Right cardiac atrium (tissue), 5 donors: Measurements from ENCODE around the gene FRMD3. TPM values are rescaled to one million over a fixed set of nuclear protein-coding genes. Genes with fewer than 3 reads are reported as not detected.

Experiments used
- ATAC-seq, 2 donors: fragments of 200-7000 bp; cut with Tn5 transposase; one replicate each; pipeline versions ENCODE4 v1.8.0 to v1.9.1; 2020; ENCODE audit warnings: moderate library complexity in 2 of 2, mild to moderate bottlenecking in 1 of 2
- DNase-seq, 3 donors: peaks; one replicate each; pipeline ENCODE4 v3.0.0-alpha.2; 2020
- H3K27ac ChIP-seq: one replicate; pipeline ENCODE4 v1.5.1; 2013; ENCODE audit warnings: mild to moderate bottlenecking, low read length, control low read depth, moderate library complexity
- H3K27me3 ChIP-seq: one replicate; pipeline ENCODE4 v1.6.1; 2013; ENCODE audit not compliant: control insufficient read depth, insufficient read depth
- H3K4me1 ChIP-seq: one replicate; pipeline ENCODE4 v1.6.1; 2013; ENCODE audit warnings: low read length; ENCODE audit not compliant: control insufficient read depth, insufficient read depth
- H3K4me3 ChIP-seq: one replicate; pipeline ENCODE4 v1.5.1; 2013; ENCODE audit warnings: low read length, control low read depth
- H3K9me3 ChIP-seq: one replicate; pipeline ENCODE4 v1.6.1; 2013; ENCODE audit warnings: low read length; ENCODE audit not compliant: control insufficient read depth
- WGBS: extraction: QIAGEN DNeasy Blood & Tissue Kit; methylation state at CpG from one replicate; pipeline ENCODE4 v1.1.7; 2013; 5-methylcytosine and 5-hydroxymethylcytosine counted together
- intact Hi-C, 4 donors: fragments of 100-400 bp; cut with DNase I; formaldehyde crosslinking; loops; one replicate each; pipeline versions ENCODE4 v1.11.0 to v1.14.0; 2022 to 2023
- polyA plus RNA-seq: library from polyadenylated mRNA; stranded (reverse); fragments of 200-250 nt; gene quantifications from one replicate; pipeline ENCODE4 v1.2.3, GENCODE V29; 2013
- total RNA-seq, 4 donors: library from RNA; stranded (reverse); fragmentation: NEBNext Ultra II Directional; extraction: Animal tissue kit (Norgen Biotek cat#: 25700); gene quantifications; one replicate each; pipeline ENCODE4 v1.2.1, GENCODE V29; 2021
- donor health status: healthy with polysubstance abuse.
- donor health status: DM: no; HTN: yes; CAD: no.
- donor health status: DM: no; HTN: no; CAD: no.
- donor health status: DM: no; HTN: yes; CAD: no; lungs with severe emphysema.
- donor health status: DM: yes; HTN: yes; CAD: no.

Gene FRMD3
- total and polyA plus RNA-seq, 5 donors: 34.3 to 75.1 (median 65.7) TPM

DNA sequence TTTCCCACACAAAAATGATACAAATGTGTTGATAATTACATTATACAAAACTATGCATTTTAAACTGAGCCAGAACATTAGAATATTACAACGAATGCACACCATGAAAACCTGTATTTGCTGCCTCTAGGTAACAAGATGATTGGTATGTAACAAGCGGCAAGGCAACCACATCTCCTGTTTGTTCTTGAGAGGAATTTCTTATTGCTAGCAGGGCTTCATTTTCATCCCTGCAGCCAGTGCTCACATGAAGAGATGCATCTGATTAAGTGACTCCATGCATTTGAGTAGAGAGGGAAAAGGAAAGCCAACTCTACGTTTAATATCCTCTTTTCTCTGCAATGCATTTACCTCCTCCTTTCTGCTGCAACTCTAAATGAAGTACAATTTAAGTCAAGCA is 36.6 kb downstream of the FRMD3 start:
- no peak overlapping the region for H3K4me3 ChIP-seq
- intact Hi-C loops: no loop called here
- H3K9me3 ChIP-seq: no peaks in the 10 kb centered on the region
- DNase-seq: no peak
- no peak for ATAC-seq
- H3K27ac ChIP-seq: no peak overlapping the region
- no peaks in the 10 kb centered on the region for H3K27me3 ChIP-seq
- 84% methylated on average over 3 of the region's 3 CpGs for WGBS
- no peaks in the 10 kb centered on the region for H3K4me1 ChIP-seq

DNA sequence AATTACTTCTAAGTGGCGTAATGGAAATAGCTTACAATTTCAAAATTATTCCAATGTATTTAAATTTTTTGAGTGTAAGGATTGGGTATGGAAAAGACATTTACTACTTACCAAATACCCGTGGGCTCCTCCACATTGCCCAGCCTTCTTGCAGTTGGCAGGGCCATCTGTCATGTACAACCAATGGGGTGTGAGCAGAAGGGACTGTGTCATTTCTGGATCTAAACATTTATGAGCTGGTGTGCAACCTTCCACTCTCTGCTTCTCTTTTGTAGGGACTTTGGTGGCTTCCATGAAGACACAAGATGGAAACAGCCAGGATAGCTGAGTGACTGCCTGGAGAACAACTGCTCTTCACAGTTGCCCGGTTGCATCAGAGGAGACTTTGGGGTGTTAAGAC is 40.8 kb downstream of the FRMD3 start:
- Histone ChIP-seq H3K9me3 (no peaks in the 10 kb centered on the region), H3K4me3 (no peak overlapping the region), H3K4me1 (peaks cover 3% of the 10 kb centered on the region), H3K27me3 (no peaks in the 10 kb centered on the region), H3K27ac (no peak overlapping the region)
- intact Hi-C loops: no loop called here
- no peak for DNase-seq
- 96% methylated on average over 3 of the region's 3 CpGs for WGBS
- no peak for ATAC-seq

DNA sequence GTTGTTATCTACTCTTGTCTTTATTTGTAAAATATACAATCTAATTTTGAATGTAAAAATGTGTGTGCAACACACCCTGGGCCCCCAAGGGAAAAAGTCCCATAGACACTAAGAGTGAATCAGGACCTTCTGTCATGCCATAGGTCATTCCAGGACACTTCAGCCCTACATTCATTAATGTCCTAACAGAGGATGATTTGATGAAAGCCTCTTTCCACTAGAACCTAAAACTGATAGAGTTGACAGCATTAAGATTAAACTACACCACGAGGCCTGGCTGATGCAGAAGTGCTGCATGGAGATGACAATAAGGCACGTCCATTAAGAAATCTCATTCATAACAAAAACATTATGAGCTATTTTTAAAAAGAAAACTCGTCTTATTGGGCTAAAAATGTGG is 46.2 kb downstream of the FRMD3 start:
- WGBS: 41% methylated on average over 3 of the region's 3 CpGs
- Histone ChIP-seq H3K9me3 (no peaks in the 10 kb centered on the region), H3K27ac (no peak overlapping the region), H3K27me3 (no peaks in the 10 kb centered on the region), H3K4me3 (no peak overlapping the region), H3K4me1 (peaks cover 3% of the 10 kb centered on the region)
- intact Hi-C loops: no loop called here
- no peak for DNase-seq
- no peak for ATAC-seq

DNA sequence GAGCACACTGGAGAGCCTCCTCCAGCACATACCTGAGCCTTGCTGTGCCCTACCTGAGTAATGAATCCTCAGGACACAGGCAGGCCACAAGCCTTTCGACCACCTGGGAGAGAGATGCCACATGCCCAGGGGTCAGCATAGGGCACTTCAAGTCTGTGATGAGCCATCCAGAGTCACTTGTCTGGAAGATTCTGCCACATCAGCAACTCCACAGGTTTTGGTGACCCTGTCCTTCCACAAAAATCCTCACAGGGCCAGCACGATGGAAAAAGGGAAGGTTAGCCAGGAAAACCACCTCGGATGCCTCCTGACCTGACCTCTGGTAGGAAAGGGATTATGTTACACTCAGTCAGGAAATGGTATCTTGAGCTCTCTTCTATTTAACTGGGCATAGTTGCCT is 46.8 kb downstream of the FRMD3 start:
- ATAC-seq (peak in 1 of 2 donors; percentile 13), DNase-seq (no peak)
- Histone ChIP-seq H3K27me3 (no peaks in the 10 kb centered on the region), H3K4me3 (no peak overlapping the region), H3K9me3 (no peaks in the 10 kb centered on the region), H3K27ac (no peak overlapping the region), H3K4me1 (peaks cover 3% of the 10 kb centered on the region)
- 44% methylated on average over 3 of the region's 3 CpGs for WGBS
- intact Hi-C loops: no loop called here

DNA sequence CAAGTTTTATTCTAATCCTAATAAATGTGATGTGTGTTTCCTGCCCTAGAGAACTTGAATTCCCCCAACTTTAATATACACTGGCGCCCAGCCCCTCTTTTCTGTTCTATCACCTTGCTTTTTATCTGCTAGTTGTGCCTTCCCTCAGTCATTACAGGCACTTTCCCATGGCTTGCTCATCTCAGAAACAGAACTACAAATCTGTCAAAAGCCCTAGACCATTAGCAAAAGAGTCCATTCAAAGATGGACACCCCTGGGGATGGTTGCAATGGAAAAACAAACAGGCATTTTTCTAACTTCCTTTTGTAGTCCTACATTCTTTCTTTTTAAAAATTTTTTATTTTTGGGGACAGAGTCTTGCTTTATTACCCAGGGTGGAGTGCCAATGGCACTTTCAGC is 48.2 kb downstream of the FRMD3 start:
- ATAC-seq (no peak), DNase-seq (no peak)
- Histone ChIP-seq H3K4me1 (peaks cover 3% of the 10 kb centered on the region), H3K27me3 (no peaks in the 10 kb centered on the region), H3K9me3 (no peaks in the 10 kb centered on the region), H3K4me3 (no peak overlapping the region), H3K27ac (no peak overlapping the region)
- WGBS: 93% methylated on average over 1 of the region's 1 CpG
- intact Hi-C loops: no loop called here

DNA sequence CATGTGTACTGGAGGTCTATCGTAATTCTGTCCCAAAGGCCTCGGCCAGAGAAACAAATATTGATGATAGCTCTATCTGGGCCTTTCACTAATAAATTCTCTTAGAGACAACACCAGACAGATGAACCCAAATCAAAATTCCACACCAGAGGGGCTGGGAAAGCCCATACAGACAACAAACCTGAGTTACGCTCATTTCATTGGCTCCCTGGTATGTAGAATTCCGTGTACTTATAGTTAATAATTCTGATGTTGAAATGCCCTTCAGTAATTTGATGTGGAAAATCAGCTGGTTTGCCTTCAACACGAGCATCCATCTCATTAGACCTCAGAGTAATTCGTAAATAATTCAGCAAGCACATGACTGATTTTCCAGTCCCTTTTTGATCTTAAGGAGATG is 53.2 kb downstream of the FRMD3 start:
- WGBS: 89% methylated on average over 6 of the region's 6 CpGs
- H3K4me1 ChIP-seq: no peaks in the 10 kb centered on the region
- DNase-seq (no peak), ATAC-seq (no peak)
- H3K4me3 ChIP-seq: no peak overlapping the region
- H3K27me3 ChIP-seq: no peaks in the 10 kb centered on the region
- H3K27ac ChIP-seq: no peak overlapping the region
- intact Hi-C loops: no loop called here
- no peaks in the 10 kb centered on the region for H3K9me3 ChIP-seq

DNA sequence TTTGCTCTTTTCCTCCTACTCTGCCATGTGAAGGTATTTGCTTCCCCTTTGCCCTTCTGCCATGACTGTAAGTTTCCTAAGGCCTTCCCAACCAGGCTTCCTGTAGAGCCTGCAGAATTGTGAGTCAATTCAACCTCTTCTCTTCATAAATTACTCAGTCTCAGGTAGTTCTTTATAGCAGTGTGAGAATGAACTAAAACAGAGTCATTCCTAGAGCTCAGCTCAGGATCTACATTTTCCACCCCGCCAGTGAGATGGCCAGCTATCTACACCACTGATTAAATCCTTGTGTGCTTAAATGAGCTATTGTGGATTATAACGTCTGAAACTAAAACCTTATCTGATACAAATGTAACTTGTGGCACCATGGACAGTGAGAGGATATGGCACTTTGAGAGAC is 55.0 kb downstream of the FRMD3 start:
- intact Hi-C loops: no loop called here
- WGBS: 67% methylated on average over 2 of the region's 2 CpGs

DNA sequence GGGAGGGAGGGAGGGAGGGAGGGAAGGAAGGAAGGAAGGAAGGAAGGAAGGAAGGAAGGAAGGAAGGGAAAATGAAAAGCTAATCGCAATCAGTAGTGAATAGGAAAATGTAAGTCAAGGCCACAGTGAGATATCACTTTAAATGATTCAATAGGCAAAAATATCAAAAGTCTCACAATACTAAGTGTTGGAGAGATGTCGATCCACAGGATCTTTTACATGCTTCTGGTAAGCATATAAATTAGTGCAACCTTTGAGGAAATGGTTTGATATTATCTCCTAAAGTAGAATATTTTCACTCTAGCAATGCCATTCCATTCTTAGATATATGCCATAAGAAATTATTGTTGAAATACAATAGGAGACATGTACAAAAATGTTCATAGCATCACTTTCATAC is 58.4 kb downstream of the FRMD3 start:
- Histone ChIP-seq H3K27me3 (no peaks in the 10 kb centered on the region), H3K4me1 (peaks cover 2% of the 10 kb centered on the region), H3K9me3 (no peaks in the 10 kb centered on the region), H3K27ac (no peak overlapping the region), H3K4me3 (no peak overlapping the region)
- whole genome bisulfite sequencing: 90% methylated on average over 2 of the region's 2 CpGs
- intact Hi-C loops: no loop called here
- DNase-seq (no peak), ATAC-seq (no peak)

More for the DNA sequence above, 55.0 kb downstream of the FRMD3 start:
- H3K9me3 ChIP-seq: no peaks in the 10 kb centered on the region
- no peak for DNase-seq
- H3K4me3 ChIP-seq: no peak overlapping the region
- no peak for ATAC-seq
- no peak overlapping the region for H3K27ac ChIP-seq
- H3K27me3 ChIP-seq: no peaks in the 10 kb centered on the region
- H3K4me1 ChIP-seq: no peaks in the 10 kb centered on the region

DNA sequence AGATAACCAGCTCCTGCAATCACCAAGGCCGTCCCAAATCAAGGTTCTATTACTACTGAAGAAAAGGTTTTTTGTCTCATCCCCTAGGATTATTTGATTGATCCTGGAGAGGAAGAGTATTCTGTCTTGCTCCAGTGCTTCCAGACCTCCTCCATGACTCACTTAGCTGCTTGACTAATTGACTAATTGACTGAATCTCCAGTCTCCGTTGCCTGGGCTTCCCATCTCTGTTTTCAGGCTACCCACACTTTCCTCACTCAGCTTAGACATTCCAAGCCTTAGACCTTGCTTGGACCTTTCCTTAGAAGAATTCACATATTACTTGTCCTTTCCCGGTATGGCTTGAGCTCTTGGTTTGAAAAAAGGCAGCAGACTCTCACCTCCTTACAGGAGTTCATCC is 60.6 kb downstream of the FRMD3 start:
- Histone ChIP-seq H3K4me1 (peaks cover 8% of the 10 kb centered on the region), H3K4me3 (no peak overlapping the region), H3K27me3 (no peaks in the 10 kb centered on the region), H3K9me3 (no peaks in the 10 kb centered on the region), H3K27ac (no peak overlapping the region)
- DNase-seq (no peak), ATAC-seq (no peak)
- intact Hi-C loops: no loop called here
- 92% methylated on average over 3 of the region's 3 CpGs for WGBS

DNA sequence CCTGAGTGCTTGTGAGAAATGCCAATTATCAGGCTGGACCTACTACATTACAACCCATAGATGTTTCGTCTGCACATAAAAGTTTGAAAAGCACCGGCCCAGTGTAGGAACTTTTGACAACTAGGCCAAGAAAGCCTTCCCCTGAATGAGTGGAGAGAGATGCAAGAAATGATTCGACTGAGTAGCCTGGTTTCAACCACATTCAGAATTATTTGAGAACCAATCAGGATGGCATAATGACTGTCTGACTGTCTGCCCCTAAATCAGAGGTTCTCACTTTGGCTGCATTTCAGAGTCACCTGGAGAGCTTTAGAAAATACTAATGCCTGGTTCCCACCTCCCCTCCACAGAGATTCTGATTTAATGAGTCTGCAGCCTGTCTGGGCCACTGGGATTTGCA is 61.1 kb downstream of the FRMD3 start:
- Histone ChIP-seq H3K27ac (no peak overlapping the region), H3K9me3 (no peaks in the 10 kb centered on the region), H3K4me3 (no peak overlapping the region), H3K27me3 (no peaks in the 10 kb centered on the region), H3K4me1 (peaks cover 8% of the 10 kb centered on the region)
- intact Hi-C loops: no loop called here
- DNase-seq (no peak), ATAC-seq (no peak)
- 89% methylated on average over 3 of the region's 3 CpGs for WGBS

DNA sequence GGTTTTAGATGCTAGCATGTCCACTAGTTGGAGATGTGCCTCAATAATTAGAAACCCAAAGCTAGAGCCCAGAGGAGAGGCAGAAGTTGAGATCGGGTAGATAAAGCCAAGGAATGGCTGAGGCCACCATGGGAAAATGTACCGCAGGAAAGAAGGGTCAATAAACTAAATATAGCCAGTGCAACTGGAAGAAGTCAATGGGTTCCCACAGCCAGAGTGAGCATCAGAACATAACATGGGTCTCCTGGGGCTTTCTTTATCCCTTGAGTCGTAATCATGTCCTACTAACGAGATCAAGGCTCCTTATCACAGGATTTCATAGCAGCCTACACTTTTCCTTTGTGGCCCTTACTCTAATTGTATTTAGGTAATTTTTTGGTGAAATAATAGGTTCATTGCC is 61.7 kb downstream of the FRMD3 start:
- ATAC-seq (no peak), DNase-seq (no peak)
- Histone ChIP-seq H3K9me3 (no peaks in the 10 kb centered on the region), H3K27ac (no peak overlapping the region), H3K27me3 (no peaks in the 10 kb centered on the region), H3K4me1 (peaks cover 11% of the 10 kb centered on the region), H3K4me3 (no peak overlapping the region)
- WGBS: 88% methylated on average over 4 of the region's 4 CpGs
- intact Hi-C loops: no loop called here

DNA sequence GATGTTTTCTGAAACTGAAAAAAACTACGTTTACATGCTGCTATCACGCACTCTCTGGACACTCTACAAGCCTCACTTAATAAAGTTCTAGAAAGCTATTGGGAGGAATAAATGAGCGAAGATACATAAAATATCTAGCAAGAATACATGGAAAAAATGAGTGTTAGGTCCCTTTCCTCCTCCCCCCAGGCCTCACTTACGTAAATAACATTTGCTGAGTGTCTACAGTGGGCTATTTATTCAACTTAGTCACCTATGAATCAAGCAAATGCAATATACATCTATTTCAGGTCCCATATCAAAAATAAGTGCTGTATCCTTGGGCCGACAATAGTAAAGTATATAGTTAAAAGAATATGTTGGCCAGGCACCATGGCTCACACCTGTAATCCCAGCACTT is 62.5 kb downstream of the FRMD3 start:
- Histone ChIP-seq H3K27me3 (no peaks in the 10 kb centered on the region), H3K4me3 (no peak overlapping the region), H3K27ac (no peak overlapping the region)

More for the DNA sequence above, 62.5 kb downstream of the FRMD3 start:
- Histone ChIP-seq H3K4me1 (peaks cover 13% of the 10 kb centered on the region), H3K9me3 (no peaks in the 10 kb centered on the region)
- DNase-seq: no peak
- 95% methylated on average over 5 of the region's 5 CpGs for WGBS
- ATAC-seq: no peak
- intact Hi-C loops: no loop called here
